IMR-90 (cell line): ENCODE results near the gene PGLYRP3. TPM values are rescaled to one million over a fixed set of nuclear protein-coding genes. Genes with fewer than 3 reads are reported as not detected.

Experiments
- ATAC-seq: fragments of 200-7000 bp; cut with Tn5 transposase; 2 replicates; pipeline ENCODE4 v1.9.1; 2020; ENCODE audit warnings: low read depth, mild to moderate bottlenecking, moderate library complexity
- BruUV-seq: library from RNA; stranded (reverse); fragments of 400-500 nt; replicated peaks from 2 replicates; lab custom pipeline; 2021; lab: Mats Ljungman, UMichigan
- CTCF ChIA-PET: fragments of 300-600 bp; formaldehyde crosslinking; extraction: SDS; loops from one replicate; lab custom pipeline; 2021; ENCODE audit warnings: antibody characterized with exemption; lab: Yijun Ruan, JAX
- POLR2A ChIA-PET: fragments of 300-600 bp; sonication (Branson Sonifier 250); formaldehyde crosslinking; loops from one replicate; lab custom pipeline; 2022; ENCODE audit warnings: antibody characterized with exemption; ENCODE audit not compliant: unreplicated experiment; lab: Charles Lee
- DNase-seq: peaks from one replicate; pipeline ENCODE4 v3.0.0; 2013
- H2AFZ ChIP-seq: replicated peaks from 2 replicates; pipeline ENCODE3; 2013; ENCODE audit warnings: low read length, mild to moderate bottlenecking; ENCODE audit not compliant: poor library complexity
- H2AK5ac ChIP-seq: 2 replicates; pipeline ENCODE4 v1.6.1; 2013; ENCODE audit warnings: low read depth, low read length, inconsistent platforms
- H2AK9ac ChIP-seq: replicated peaks from 2 replicates; pipeline ENCODE3; 2013; ENCODE audit warnings: mild to moderate bottlenecking, low read depth, low read length, moderate library complexity; ENCODE audit not compliant: poor library complexity
- H2BK120ac ChIP-seq: 2 replicates; pipeline ENCODE4 v1.6.1; 2013; ENCODE audit warnings: low read depth, low read length, inconsistent platforms
- H2BK15ac ChIP-seq: 3 replicates; pipeline ENCODE4 v1.6.1; 2013; ENCODE audit warnings: low read depth, low read length, inconsistent platforms
- H2BK20ac ChIP-seq: 2 replicates; pipeline ENCODE4 v1.6.1; 2013; ENCODE audit warnings: low read depth, mild to moderate bottlenecking, inconsistent platforms, low read length, moderate library complexity
- H2BK5ac ChIP-seq: 2 replicates; pipeline ENCODE4 v1.6.1; 2013; ENCODE audit warnings: mild to moderate bottlenecking, low read depth, low read length, inconsistent platforms; ENCODE audit not compliant: poor library complexity, severe bottlenecking
- H3K14ac ChIP-seq: replicated peaks from 2 replicates; pipeline ENCODE4 v1.6.1; 2013; ENCODE audit warnings: low read depth, low read length, inconsistent platforms
- H3K18ac ChIP-seq: 2 replicates; pipeline ENCODE4 v1.6.1; 2013; ENCODE audit warnings: low read depth, low read length, control low read depth
- H3K23ac ChIP-seq: 2 replicates; pipeline ENCODE4 v1.6.1; 2013; ENCODE audit warnings: low read depth, low read length, inconsistent platforms
- H3K27ac ChIP-seq: 2 replicates; pipeline ENCODE4 v1.5.1; 2013; ENCODE audit warnings: mild to moderate bottlenecking, control low read depth, low read length; ENCODE audit not compliant: insufficient read depth
- H3K27me3 ChIP-seq: 2 replicates; pipeline ENCODE4 v1.6.1; 2013; ENCODE audit warnings: low read length; ENCODE audit not compliant: control insufficient read depth, insufficient read depth
- H3K36me3 ChIP-seq: 2 replicates; pipeline ENCODE4 v1.6.1; 2013; ENCODE audit warnings: low read length, mixed read lengths; ENCODE audit not compliant: control insufficient read depth, insufficient read depth
- H3K4ac ChIP-seq: 2 replicates; pipeline ENCODE4 v1.6.1; 2013; ENCODE audit warnings: low read depth, low read length, inconsistent platforms
- H3K4me1 ChIP-seq: 2 replicates; pipeline ENCODE4 v1.6.1; 2013; ENCODE audit warnings: low read length, mixed read lengths; ENCODE audit not compliant: control insufficient read depth, insufficient read depth
- H3K4me2 ChIP-seq: 2 replicates; pipeline ENCODE4 v1.6.1; 2013; ENCODE audit warnings: low read depth, mild to moderate bottlenecking, control low read depth, low read length, moderate library complexity
- H3K4me3 ChIP-seq: 2 replicates; pipeline ENCODE4 v1.5.1; 2013; ENCODE audit warnings: low read depth, mild to moderate bottlenecking, control low read depth, low read length, moderate library complexity; ENCODE audit not compliant: insufficient read depth
- H3K56ac ChIP-seq: 2 replicates; pipeline ENCODE4 v1.6.1; 2013; ENCODE audit warnings: low read length, inconsistent platforms; ENCODE audit not compliant: insufficient read depth; ENCODE audit errors: extremely low read depth
- H3K79me1 ChIP-seq, 2 experiments: 2 replicates each; pipeline ENCODE4 v1.6.1; 2013; ENCODE audit warnings: low read length in 2 of 2, inconsistent platforms in 1 of 2, low read depth in 1 of 2
- H3K9ac ChIP-seq: 2 replicates; pipeline ENCODE4 v1.6.1; 2013; ENCODE audit warnings: low read depth, low read length, control low read depth
- H3K9me1 ChIP-seq: 2 replicates; pipeline ENCODE4 v1.6.1; 2013; ENCODE audit warnings: low read length, inconsistent platforms; ENCODE audit not compliant: insufficient read depth
- H3K9me3 ChIP-seq: 2 replicates; pipeline ENCODE4 v1.6.1; 2013; ENCODE audit warnings: low read length; ENCODE audit not compliant: control insufficient read depth, insufficient read depth
- H4K20me1 ChIP-seq: 2 replicates; pipeline ENCODE4 v1.6.1; 2013; ENCODE audit warnings: low read length, inconsistent platforms; ENCODE audit not compliant: insufficient read depth
- H4K5ac ChIP-seq: 2 replicates; pipeline ENCODE4 v1.6.1; 2013; ENCODE audit warnings: mild to moderate bottlenecking, low read depth, low read length, control low read depth
- H4K8ac ChIP-seq, 2 experiments: 2 replicates each; pipeline ENCODE4 v1.6.1; 2013; ENCODE audit warnings: low read depth in 2 of 2, low read length in 2 of 2, control low read depth in 1 of 2, inconsistent platforms in 1 of 2
- H4K91ac ChIP-seq: 2 replicates; pipeline ENCODE4 v1.6.1; 2013; ENCODE audit warnings: low read depth, low read length, inconsistent platforms; ENCODE audit not compliant: insufficient read depth
- BHLHE40 ChIP-seq: fragments of 150-350 bp; IDR thresholded peaks from 2 replicates; pipeline ENCODE4 v1.6.1; 2016; ENCODE audit warnings: mild to moderate bottlenecking, low read depth, low read length
- CEBPB ChIP-seq: IDR thresholded peaks from 2 replicates; pipeline ENCODE4 v1.6.1; 2012; ENCODE audit warnings: low read depth, low read length, improper control_type of control experiment
- CHD1 ChIP-seq: IDR thresholded peaks from 2 replicates; pipeline ENCODE4 v1.6.1; 2012; ENCODE audit warnings: low read depth, low read length, improper control_type of control experiment
- CTCF ChIP-seq: conservative IDR thresholded peaks from 2 replicates; pipeline ENCODE4 v1.5.1; 2012; ENCODE audit warnings: mild to moderate bottlenecking, low read depth, low read length, improper control_type of control experiment
- ELK1 ChIP-seq: fragments of 150-350 bp; IDR thresholded peaks from 2 replicates; pipeline ENCODE4 v1.6.1; 2016; ENCODE audit warnings: low read depth, mild to moderate bottlenecking, low read length, moderate library complexity, borderline replicate concordance
- FOS ChIP-seq: fragments of 150-350 bp; IDR thresholded peaks from 2 replicates; pipeline ENCODE4 v1.6.1; 2016; ENCODE audit warnings: low read depth, low read length
- MAFK ChIP-seq: IDR thresholded peaks from 2 replicates; pipeline ENCODE4 v1.6.1; 2012; ENCODE audit warnings: low read depth, low read length, improper control_type of control experiment
- MAZ ChIP-seq: IDR thresholded peaks from 2 replicates; pipeline ENCODE4 v1.6.1; 2012; ENCODE audit warnings: low read depth, mild to moderate bottlenecking, low read length, improper control_type of control experiment, moderate library complexity, borderline replicate concordance
- MXI1 ChIP-seq: IDR thresholded peaks from 2 replicates; pipeline ENCODE4 v1.6.1; 2012; ENCODE audit warnings: low read depth, mild to moderate bottlenecking, low read length, moderate library complexity, borderline replicate concordance
- NFE2L2 ChIP-seq: fragments of 150-350 bp; IDR thresholded peaks from 2 replicates; pipeline ENCODE4 v1.6.1; 2016; ENCODE audit warnings: low read depth, mild to moderate bottlenecking, low read length
- POLR2A ChIP-seq: IDR thresholded peaks from 2 replicates; pipeline ENCODE4 v1.6.1; 2012; ENCODE audit warnings: mild to moderate bottlenecking, low read depth, low read length
- RAD21 ChIP-seq: IDR thresholded peaks from 2 replicates; pipeline ENCODE4 v1.6.1; 2012; ENCODE audit warnings: low read length, improper control_type of control experiment
- RCOR1 ChIP-seq: IDR thresholded peaks from 2 replicates; pipeline ENCODE4 v1.6.1; 2012; ENCODE audit warnings: mild to moderate bottlenecking, low read length, improper control_type of control experiment; ENCODE audit not compliant: insufficient replicate concordance
- RFX5 ChIP-seq: IDR thresholded peaks from 2 replicates; pipeline ENCODE4 v1.8.0; 2012; ENCODE audit warnings: low read depth, mild to moderate bottlenecking, low read length, moderate library complexity
- SMC3 ChIP-seq: fragments of 150-350 bp; IDR thresholded peaks from 2 replicates; pipeline ENCODE4 v1.6.1; 2016; ENCODE audit warnings: low read depth, mild to moderate bottlenecking, antibody characterized with exemption, low read length, moderate library complexity
- USF2 ChIP-seq: fragments of 150-350 bp; IDR thresholded peaks from 2 replicates; pipeline ENCODE4 v1.6.1; 2017; ENCODE audit warnings: mild to moderate bottlenecking, antibody characterized with exemption, low read length, low read depth
- WGBS, 2 experiments: methylation state at CpG; one replicate each; pipeline versions ENCODE4 v1.1.5 to v1.1.7; 2013; ENCODE audit warnings: missing lambda C conversion rate in 2 of 2; ENCODE audit not compliant: insufficient read length in 1 of 2; ENCODE audit errors: extremely low coverage in 2 of 2; 5-methylcytosine and 5-hydroxymethylcytosine counted together
- dilution Hi-C: fragments of 300-500 bp; cut with HindIII; formaldehyde crosslinking; loops from one replicate; pipeline ENCODE4 v1.14.3; 2018; ENCODE audit warnings: low sequenced_read_pairs; ENCODE audit not compliant: unreplicated experiment
- in situ Hi-C: fragments of 300-500 bp; cut with MboI; formaldehyde crosslinking; loops from 3 replicates; pipeline ENCODE4 v1.14.3; 2019; ENCODE audit warnings: low sequenced_read_pairs, inconsistent platforms, mixed read lengths
- intact Hi-C: fragments of 100-400 bp; cut with micrococcal nuclease; formaldehyde crosslinking; loops from 2 replicates; pipeline ENCODE4 v1.10.0; 2022
- polyA plus RNA-seq, 3 experiments: library from polyadenylated mRNA; depleted of rRNA; stranded (reverse); fragments of >200 nt; gene quantifications; 2 replicates each; pipeline ENCODE4 v1.2.3, GENCODE V29; 2012; ENCODE audit warnings: low replicate concordance in 1 of 3
- total RNA-seq: library from RNA; depleted of rRNA; stranded (reverse); fragments of >200 nt; gene quantifications from 2 replicates; pipeline ENCODE4 v1.2.3, GENCODE V29; 2012

PGLYRP3 gene
- total and polyA plus RNA-seq, 2 of the 4 experiments (the other 2 are of a cell fraction) = not detected

GRCh38 chr1:153313288-153313687 lies 536 bp upstream of the PGLYRP3 start:
- no peaks in the 10 kb centered on the region for H3K9me1 ChIP-seq
- H3K4me2 ChIP-seq = no peak overlapping the region
- H3K4me1 ChIP-seq = no peaks in the 10 kb centered on the region
- no peak overlapping the region for H2BK120ac ChIP-seq
- no peak overlapping the region for H3K18ac ChIP-seq
- no peaks in the 10 kb centered on the region for H3K9me3 ChIP-seq
- in situ Hi-C loops (no loop called here), intact Hi-C loops (no loop called here), dilution Hi-C loops (no loop called here)
- TF ChIP-seq POLR2A (no peak), CHD1 (no peak), ELK1 (no peak), SMC3 (no peak), MAZ (no peak), USF2 (no peak), RCOR1 (no peak), CEBPB (no peak), MXI1 (no peak), MAFK (no peak), RAD21 (no peak), NFE2L2 (no peak), CTCF (no peak), BHLHE40 (no peak), FOS (no peak), RFX5 (no peak)
- no peak overlapping the region for H4K5ac ChIP-seq
- no peaks in the 10 kb centered on the region for H3K27me3 ChIP-seq
- no peak overlapping the region for H2AK9ac ChIP-seq
- H3K23ac ChIP-seq = no peak overlapping the region
- DNase-seq = no peak
- H3K36me3 ChIP-seq = no peaks in the 10 kb centered on the region
- ATAC-seq = no peak
- no peak overlapping the region for H2BK5ac ChIP-seq
- no peaks in the 10 kb centered on the region for H3K79me1 ChIP-seq
- BruUV-seq = no TSS peak
- H3K4ac ChIP-seq = no peak overlapping the region
- ChIA-PET POLR2A (no interaction called here), CTCF (no interaction called here)
- H2BK20ac ChIP-seq = no peak overlapping the region
- H2BK15ac ChIP-seq = no peak overlapping the region
- H3K56ac ChIP-seq = no peak overlapping the region
- H3K9ac ChIP-seq = no peak overlapping the region
- H4K91ac ChIP-seq = no peak overlapping the region
- no peak overlapping the region for H3K14ac ChIP-seq
- no peak overlapping the region for H4K8ac ChIP-seq
- no peak overlapping the region for H2AK5ac ChIP-seq
- no peaks in the 10 kb centered on the region for H4K20me1 ChIP-seq
- H3K4me3 ChIP-seq = no peak overlapping the region
- no peak overlapping the region for H2AFZ ChIP-seq
- H3K27ac ChIP-seq = no peak overlapping the region
- 100% methylated on average over 1 of the region's 2 CpGs; no CpG with 5 or more reads in 1 of the 2 experiments for WGBS, 2 experiments
